GM12865 (cell line): ENCODE results near the gene CAPZB.

Experiments used
- DNase-seq: peaks from one replicate; pipeline ENCODE4 v3.0.0; 2010; ENCODE audit warnings: low read depth
- H3K4me3 ChIP-seq: 2 replicates; pipeline ENCODE4 v1.5.1; 2011; ENCODE audit warnings: mild to moderate bottlenecking, low read depth, low read length, control low read depth
- CTCF ChIP-seq: IDR thresholded peaks from 2 replicates; pipeline ENCODE4 v1.5.1; 2011; ENCODE audit warnings: low read length, control low read depth, low read depth, inconsistent platforms; ENCODE audit not compliant: insufficient read depth; ENCODE audit errors: missing control alignments

CAPZB gene

GRCh38 chr1:19444296-19445021, 40.9 kb downstream of the CAPZB start:
- no peak for DNase-seq
- H3K4me3 ChIP-seq: no peak overlapping the region
- no peak for TF ChIP-seq CTCF

GRCh38 chr1:19443326-19443725, 42.0 kb downstream of the CAPZB start:
- H3K4me3 ChIP-seq: no peak overlapping the region
- TF ChIP-seq CTCF: no peak
- DNase-seq: no peak

- TF ChIP-seq CTCF: no peak
- DNase-seq: no peak
- H3K4me3 ChIP-seq: no peak overlapping the region
Measured at GRCh38 chr1:19442154-19443096, 42.9 kb downstream of the CAPZB start.

- DNase-seq: no peak
- TF ChIP-seq CTCF: no peak
- H3K4me3 ChIP-seq: no peak overlapping the region
Measured at GRCh38 chr1:19441048-19441780, 44.1 kb downstream of the CAPZB start.

DNA sequence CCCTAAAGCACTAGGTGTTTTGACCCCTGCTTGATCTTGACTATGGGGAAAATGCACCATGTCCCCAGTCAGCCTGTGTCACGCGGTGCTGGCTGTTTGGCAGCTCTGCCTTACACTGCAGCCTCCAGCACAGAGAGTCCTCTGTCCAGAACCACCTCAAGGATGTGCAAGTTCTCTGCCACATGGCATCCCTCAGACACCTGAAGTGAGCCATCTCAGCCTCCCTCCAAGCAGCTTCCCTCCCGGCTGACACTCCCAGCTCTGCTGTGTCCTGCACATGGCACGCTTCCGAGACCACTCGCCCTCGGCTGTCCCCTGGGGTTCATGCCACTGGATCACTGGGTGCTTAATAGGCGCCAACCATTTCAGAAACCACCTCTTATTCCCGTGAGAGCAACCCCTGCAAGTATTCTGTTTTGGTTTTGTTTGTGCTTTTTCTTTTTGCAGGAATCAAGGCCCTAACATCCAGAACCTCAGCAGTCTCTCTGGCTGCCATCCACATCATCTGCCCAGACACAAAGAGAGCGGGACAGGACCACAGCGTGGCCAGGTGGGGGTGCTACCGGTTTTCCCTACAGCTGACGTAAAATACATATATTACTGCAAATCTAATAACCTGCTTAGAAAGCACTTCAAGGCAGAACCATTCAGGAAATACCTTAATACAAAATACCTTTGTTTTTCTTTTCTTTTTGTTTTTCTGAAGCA, 45.7 kb downstream of the CAPZB start:
- H3K4me3 ChIP-seq: no peak overlapping the region
- peak; percentile 29 for TF ChIP-seq CTCF
- peak; percentile 46 for DNase-seq

GRCh38 chr1:19438516-19439195, 46.7 kb downstream of the CAPZB start:
- no peak for TF ChIP-seq CTCF
- no peak for DNase-seq
- H3K4me3 ChIP-seq: no peak overlapping the region
